WTC11 (cell line): ENCODE results near the gene PHC2.

Experiments
- AR ChIP-seq: fragments of 250-450 bp; sonication (Bioruptor Pico); IDR thresholded peaks from 2 replicates; pipeline ENCODE4 v1.9.0; 2021; ENCODE audit warnings: mild to moderate bottlenecking
- CREB1 ChIP-seq: sonication (generic); formaldehyde crosslinking; IDR thresholded peaks from 2 replicates; pipeline ENCODE4 v1.8.0; 2023; ENCODE audit warnings: mild to moderate bottlenecking, missing genetic modification reagents
- CTCF ChIP-seq: fragments of 200-600 bp; IDR thresholded peaks from 2 replicates; pipeline ENCODE4 v1.8.0; 2022; ENCODE audit warnings: antibody characterized with exemption
- ESRRA ChIP-seq: sonication (generic); formaldehyde crosslinking; IDR thresholded peaks from 2 replicates; pipeline ENCODE4 v1.8.1; 2022; ENCODE audit warnings: mild to moderate bottlenecking, missing genetic modification reagents, borderline replicate concordance
- MYBL2 ChIP-seq: sonication (generic); formaldehyde crosslinking; IDR thresholded peaks from 2 replicates; pipeline ENCODE4 v1.8.1; 2023; ENCODE audit warnings: mild to moderate bottlenecking, moderate library complexity, missing genetic modification reagents
- NFATC4 ChIP-seq: fragments of 250-450 bp; sonication (Bioruptor Pico); IDR thresholded peaks from 2 replicates; pipeline ENCODE4 v1.9.0; 2021; ENCODE audit warnings: mild to moderate bottlenecking
- NR3C1 ChIP-seq: sonication (generic); formaldehyde crosslinking; conservative IDR thresholded peaks from 2 replicates; pipeline ENCODE4 v1.8.1; 2023; ENCODE audit warnings: low read depth, mild to moderate bottlenecking, missing genetic modification reagents
- PREB ChIP-seq: sonication (generic); formaldehyde crosslinking; IDR thresholded peaks from 2 replicates; pipeline ENCODE4 v1.8.1; 2022; ENCODE audit warnings: mild to moderate bottlenecking, missing genetic modification reagents, moderate library complexity, borderline replicate concordance
- ZNF263 ChIP-seq: sonication (generic); formaldehyde crosslinking; IDR thresholded peaks from 2 replicates; pipeline ENCODE4 v1.8.1; 2022; ENCODE audit warnings: low read depth, mild to moderate bottlenecking, moderate library complexity, missing genetic modification reagents
- TF ChIP-seq, protein P1 (sequence below): sonication (generic); formaldehyde crosslinking; IDR thresholded peaks from 2 replicates; pipeline ENCODE4 v1.8.1; 2022; ENCODE audit warnings: missing genetic modification reagents, borderline replicate concordance
- TF ChIP-seq, protein P2 (sequence below): sonication (generic); formaldehyde crosslinking; IDR thresholded peaks from 2 replicates; pipeline ENCODE4 v1.8.0; 2022; ENCODE audit warnings: mild to moderate bottlenecking, missing genetic modification reagents
- TF ChIP-seq, protein P3 (sequence below): sonication (generic); formaldehyde crosslinking; IDR thresholded peaks from 2 replicates; pipeline ENCODE4 v1.8.1; 2023; ENCODE audit warnings: mild to moderate bottlenecking, missing genetic modification reagents, borderline replicate concordance
- TF ChIP-seq, protein P4 (sequence below): sonication (generic); formaldehyde crosslinking; IDR thresholded peaks from 2 replicates; pipeline ENCODE4 v1.8.0; 2022; ENCODE audit warnings: mild to moderate bottlenecking, missing genetic modification reagents

GRCh38 chr1:33316601-33317000 is 114.3 kb downstream of the PHC2 start:
- TF ChIP-seq, protein P1, sequence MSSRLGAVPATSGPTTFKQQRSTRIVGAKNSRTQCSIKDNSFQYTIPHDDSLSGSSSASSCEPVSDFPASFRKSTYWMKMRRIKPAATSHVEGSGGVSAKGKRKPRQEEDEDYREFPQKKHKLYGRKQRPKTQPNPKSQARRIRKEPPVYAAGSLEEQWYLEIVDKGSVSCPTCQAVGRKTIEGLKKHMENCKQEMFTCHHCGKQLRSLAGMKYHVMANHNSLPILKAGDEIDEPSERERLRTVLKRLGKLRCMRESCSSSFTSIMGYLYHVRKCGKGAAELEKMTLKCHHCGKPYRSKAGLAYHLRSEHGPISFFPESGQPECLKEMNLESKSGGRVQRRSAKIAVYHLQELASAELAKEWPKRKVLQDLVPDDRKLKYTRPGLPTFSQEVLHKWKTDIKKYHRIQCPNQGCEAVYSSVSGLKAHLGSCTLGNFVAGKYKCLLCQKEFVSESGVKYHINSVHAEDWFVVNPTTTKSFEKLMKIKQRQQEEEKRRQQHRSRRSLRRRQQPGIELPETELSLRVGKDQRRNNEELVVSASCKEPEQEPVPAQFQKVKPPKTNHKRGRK (CRISPR knock-in tag): no peak
- TF ChIP-seq CTCF: no peak
- TF ChIP-seq PREB (CRISPR knock-in tag): no peak
- TF ChIP-seq ZNF263 (CRISPR knock-in tag): no peak
- TF ChIP-seq MYBL2 (CRISPR knock-in tag): no peak
- TF ChIP-seq, protein P2, sequence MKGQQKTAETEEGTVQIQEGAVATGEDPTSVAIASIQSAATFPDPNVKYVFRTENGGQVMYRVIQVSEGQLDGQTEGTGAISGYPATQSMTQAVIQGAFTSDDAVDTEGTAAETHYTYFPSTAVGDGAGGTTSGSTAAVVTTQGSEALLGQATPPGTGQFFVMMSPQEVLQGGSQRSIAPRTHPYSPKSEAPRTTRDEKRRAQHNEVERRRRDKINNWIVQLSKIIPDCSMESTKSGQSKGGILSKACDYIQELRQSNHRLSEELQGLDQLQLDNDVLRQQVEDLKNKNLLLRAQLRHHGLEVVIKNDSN (CRISPR knock-in tag): no peak
- TF ChIP-seq NR3C1 (CRISPR knock-in tag): no peak
- TF ChIP-seq NFATC4 (CRISPR knock-in tag): no peak
- TF ChIP-seq AR (CRISPR knock-in tag): no peak
- TF ChIP-seq, protein P3, sequence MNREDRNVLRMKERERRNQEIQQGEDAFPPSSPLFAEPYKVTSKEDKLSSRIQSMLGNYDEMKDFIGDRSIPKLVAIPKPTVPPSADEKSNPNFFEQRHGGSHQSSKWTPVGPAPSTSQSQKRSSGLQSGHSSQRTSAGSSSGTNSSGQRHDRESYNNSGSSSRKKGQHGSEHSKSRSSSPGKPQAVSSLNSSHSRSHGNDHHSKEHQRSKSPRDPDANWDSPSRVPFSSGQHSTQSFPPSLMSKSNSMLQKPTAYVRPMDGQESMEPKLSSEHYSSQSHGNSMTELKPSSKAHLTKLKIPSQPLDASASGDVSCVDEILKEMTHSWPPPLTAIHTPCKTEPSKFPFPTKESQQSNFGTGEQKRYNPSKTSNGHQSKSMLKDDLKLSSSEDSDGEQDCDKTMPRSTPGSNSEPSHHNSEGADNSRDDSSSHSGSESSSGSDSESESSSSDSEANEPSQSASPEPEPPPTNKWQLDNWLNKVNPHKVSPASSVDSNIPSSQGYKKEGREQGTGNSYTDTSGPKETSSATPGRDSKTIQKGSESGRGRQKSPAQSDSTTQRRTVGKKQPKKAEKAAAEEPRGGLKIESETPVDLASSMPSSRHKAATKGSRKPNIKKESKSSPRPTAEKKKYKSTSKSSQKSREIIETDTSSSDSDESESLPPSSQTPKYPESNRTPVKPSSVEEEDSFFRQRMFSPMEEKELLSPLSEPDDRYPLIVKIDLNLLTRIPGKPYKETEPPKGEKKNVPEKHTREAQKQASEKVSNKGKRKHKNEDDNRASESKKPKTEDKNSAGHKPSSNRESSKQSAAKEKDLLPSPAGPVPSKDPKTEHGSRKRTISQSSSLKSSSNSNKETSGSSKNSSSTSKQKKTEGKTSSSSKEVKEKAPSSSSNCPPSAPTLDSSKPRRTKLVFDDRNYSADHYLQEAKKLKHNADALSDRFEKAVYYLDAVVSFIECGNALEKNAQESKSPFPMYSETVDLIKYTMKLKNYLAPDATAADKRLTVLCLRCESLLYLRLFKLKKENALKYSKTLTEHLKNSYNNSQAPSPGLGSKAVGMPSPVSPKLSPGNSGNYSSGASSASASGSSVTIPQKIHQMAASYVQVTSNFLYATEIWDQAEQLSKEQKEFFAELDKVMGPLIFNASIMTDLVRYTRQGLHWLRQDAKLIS (CRISPR knock-in tag): no peak
- no peak for TF ChIP-seq CREB1 (CRISPR knock-in tag)
- TF ChIP-seq, protein P4, sequence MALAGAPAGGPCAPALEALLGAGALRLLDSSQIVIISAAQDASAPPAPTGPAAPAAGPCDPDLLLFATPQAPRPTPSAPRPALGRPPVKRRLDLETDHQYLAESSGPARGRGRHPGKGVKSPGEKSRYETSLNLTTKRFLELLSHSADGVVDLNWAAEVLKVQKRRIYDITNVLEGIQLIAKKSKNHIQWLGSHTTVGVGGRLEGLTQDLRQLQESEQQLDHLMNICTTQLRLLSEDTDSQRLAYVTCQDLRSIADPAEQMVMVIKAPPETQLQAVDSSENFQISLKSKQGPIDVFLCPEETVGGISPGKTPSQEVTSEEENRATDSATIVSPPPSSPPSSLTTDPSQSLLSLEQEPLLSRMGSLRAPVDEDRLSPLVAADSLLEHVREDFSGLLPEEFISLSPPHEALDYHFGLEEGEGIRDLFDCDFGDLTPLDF: no peak
- no peak for TF ChIP-seq ESRRA
